Ammon's horn (tissue), 1 donor: Measurements from ENCODE around the gene CTU2.

Experiments
- DNase-seq: peaks from one replicate; pipeline ENCODE4 v3.0.0-alpha.2; 2016; ENCODE audit warnings: low spot score

Gene CTU2

GRCh38 chr16:88681709-88682451, 24.4 kb upstream of the CTU2 start:
- DNase-seq = peak; percentile 84

GRCh38 chr16:88684569-88685155, 21.6 kb upstream of the CTU2 start:
- no peak for DNase-seq

GRCh38 chr16:88685156-88686061, 20.9 kb upstream of the CTU2 start:
- no peak for DNase-seq

- no peak for DNase-seq
Measured at GRCh38 chr16:88686062-88686438, 20.3 kb upstream of the CTU2 start.

- DNase-seq = peak; percentile 70
Measured at GRCh38 chr16:88686439-88687253, 19.7 kb upstream of the CTU2 start, which contains the start of gene SNAI3. SNAI3 (minus strand) TSS chr16:88686507; CDS start chr16:88686406, 101 bp downstream.

- DNase-seq = no peak
Measured at GRCh38 chr16:88687254-88687576, 19.1 kb upstream of the CTU2 start.

GRCh38 chr16:88687676-88688012, 18.7 kb upstream of the CTU2 start:
- DNase-seq = no peak

GRCh38 chr16:88688013-88688778, 18.1 kb upstream of the CTU2 start:
- no peak for DNase-seq

GRCh38 chr16:88690341-88691128, 15.8 kb upstream of the CTU2 start:
- no peak for DNase-seq

GRCh38 chr16:88691129-88691813, 15.0 kb upstream of the CTU2 start:
- no peak for DNase-seq

- DNase-seq = peak; percentile 72
Measured at GRCh38 chr16:88691924-88692560, 14.3 kb upstream of the CTU2 start.

GRCh38 chr16:88692861-88693260, 13.4 kb upstream of the CTU2 start:
- DNase-seq = no peak

GRCh38 chr16:88693420-88694177, 12.7 kb upstream of the CTU2 start:
- no peak for DNase-seq

GRCh38 chr16:88694221-88695087, 11.8 kb upstream of the CTU2 start:
- no peak for DNase-seq

GRCh38 chr16:88695218-88695617, 11.1 kb upstream of the CTU2 start:
- no peak for DNase-seq

GRCh38 chr16:88695753-88696152, 10.6 kb upstream of the CTU2 start:
- DNase-seq = no peak

GRCh38 chr16:88696441-88696840, 9.9 kb upstream of the CTU2 start:
- no peak for DNase-seq
